Neuronal stem cell (in vitro differentiated cells): ENCODE data around the gene GADL1.

Experiments used
- DNase-seq: peaks from one replicate; pipeline ENCODE4 v3.0.0-alpha.2; 2013; ENCODE audit warnings: low spot score
- H2AFZ ChIP-seq: one replicate; pipeline ENCODE4 v1.6.1; 2013; ENCODE audit warnings: mild to moderate bottlenecking, low read length, inconsistent platforms
- H2AK5ac ChIP-seq: 2 replicates; pipeline ENCODE4 v1.6.1; 2013; ENCODE audit warnings: low read depth, mild to moderate bottlenecking, inconsistent platforms, low read length, moderate library complexity, mixed read lengths
- H2BK120ac ChIP-seq: 2 replicates; pipeline ENCODE4 v1.6.1; 2013; ENCODE audit warnings: low read depth, mild to moderate bottlenecking, inconsistent platforms, low read length, moderate library complexity, mixed read lengths
- H2BK12ac ChIP-seq: one replicate; pipeline ENCODE4 v1.6.1; 2013; ENCODE audit warnings: low read length, inconsistent platforms
- H2BK15ac ChIP-seq: 2 replicates; pipeline ENCODE4 v1.6.1; 2013; ENCODE audit warnings: mild to moderate bottlenecking, low read length, inconsistent platforms, mixed read lengths
- H2BK5ac ChIP-seq: one replicate; pipeline ENCODE4 v1.6.1; 2013; ENCODE audit warnings: inconsistent platforms, mild to moderate bottlenecking, low read length, moderate library complexity
- H3K14ac ChIP-seq: one replicate; pipeline ENCODE4 v1.6.1; 2013; ENCODE audit warnings: low read length, inconsistent platforms
- H3K18ac ChIP-seq: 2 replicates; pipeline ENCODE4 v1.6.1; 2013; ENCODE audit warnings: low read length, inconsistent platforms
- H3K23ac ChIP-seq: 2 replicates; pipeline ENCODE4 v1.6.1; 2013; ENCODE audit warnings: low read depth, mild to moderate bottlenecking, mixed read lengths, low read length, inconsistent platforms; ENCODE audit not compliant: poor library complexity
- H3K27ac ChIP-seq: replicated peaks from 3 replicates; pipeline ENCODE4 v1.5.1; 2013; ENCODE audit warnings: low read length, inconsistent platforms
- H3K27me3 ChIP-seq, 3 experiments: 2 replicates each; pipeline ENCODE4 v1.6.1; 2013; ENCODE audit warnings: low read length in 3 of 3, mild to moderate bottlenecking in 2 of 3, inconsistent platforms in 1 of 3, low read depth in 1 of 3, mixed read lengths in 1 of 3, moderate library complexity in 1 of 3; ENCODE audit not compliant: control insufficient read depth in 3 of 3, insufficient read depth in 3 of 3
- H3K36me3 ChIP-seq, 2 donors: replicated peaks in 1 of 2; 2 replicates each; pipeline ENCODE4 v1.6.1; 2013; ENCODE audit warnings: low read length in 2 of 2; ENCODE audit not compliant: control insufficient read depth in 2 of 2, insufficient read depth in 2 of 2
- H3K4ac ChIP-seq: 2 replicates; pipeline ENCODE4 v1.6.1; 2013; ENCODE audit warnings: inconsistent platforms, mild to moderate bottlenecking, low read length, moderate library complexity
- H3K4me1 ChIP-seq, 2 donors: 1 replicate in 1 of 2; 2 replicates in 1 of 2; pipeline ENCODE4 v1.6.1; 2013; ENCODE audit warnings: low read length in 2 of 2, low read depth in 1 of 2; ENCODE audit not compliant: control insufficient read depth in 2 of 2, insufficient read depth in 1 of 2
- H3K4me2 ChIP-seq: one replicate; pipeline ENCODE4 v1.6.1; 2013; ENCODE audit warnings: mild to moderate bottlenecking, low read length, inconsistent platforms; ENCODE audit not compliant: insufficient read depth, poor library complexity, severe bottlenecking
- H3K4me3 ChIP-seq, 2 donors: 2 replicates each; pipeline ENCODE4 v1.5.1; 2013; ENCODE audit warnings: low read length in 2 of 2, mild to moderate bottlenecking in 2 of 2, inconsistent platforms in 1 of 2, moderate library complexity in 1 of 2
- H3K79me1 ChIP-seq: one replicate; pipeline ENCODE4 v1.6.1; 2013; ENCODE audit warnings: low read depth, mild to moderate bottlenecking, inconsistent platforms, low read length, moderate library complexity
- H3K9ac ChIP-seq: one replicate; pipeline ENCODE4 v1.6.1; 2013; ENCODE audit warnings: mild to moderate bottlenecking, low read depth, low read length, inconsistent platforms; ENCODE audit not compliant: poor library complexity
- H3K9me3 ChIP-seq, 2 donors: replicated peaks in 1 of 2; 2 replicates each; pipeline versions ENCODE3 to v1.6.1; 2013; ENCODE audit warnings: low read length in 2 of 2, mild to moderate bottlenecking in 2 of 2, inconsistent platforms in 1 of 2, low read depth in 1 of 2, mixed read lengths in 1 of 2, moderate library complexity in 1 of 2; ENCODE audit not compliant: control insufficient read depth in 2 of 2, insufficient read depth in 1 of 2
- H4K8ac ChIP-seq: one replicate; pipeline ENCODE4 v1.6.1; 2013; ENCODE audit warnings: low read depth, mild to moderate bottlenecking, inconsistent platforms, low read length, moderate library complexity
- H4K91ac ChIP-seq: one replicate; pipeline ENCODE4 v1.6.1; 2013; ENCODE audit warnings: low read length, low read depth, mild to moderate bottlenecking, inconsistent platforms; ENCODE audit not compliant: poor library complexity
- WGBS, 2 donors: extraction: QIAGEN DNeasy Blood & Tissue Kit; methylation state at CpG; one replicate each; pipeline ENCODE4 v1.1.7; 2013; ENCODE audit warnings: missing lambda C conversion rate in 2 of 2, mixed read lengths in 1 of 2; ENCODE audit not compliant: insufficient read length in 2 of 2, insufficient replicate concordance in 1 of 2; ENCODE audit errors: extremely low coverage in 2 of 2; 5-methylcytosine and 5-hydroxymethylcytosine counted together

GADL1 gene

GRCh38 chr3:30774062-30774461 is 120.4 kb downstream of the GADL1 start:
- no CpG with 5 or more reads among the region's 2 CpGs for WGBS, 2 donors
- Histone ChIP-seq H3K4me2 (no peak overlapping the region), H3K14ac (no peak overlapping the region), H3K23ac (no peak overlapping the region), H3K36me3 (no peaks in the 10 kb centered on the region), H3K4ac (no peak overlapping the region), H2BK15ac (no peak overlapping the region), H2BK5ac (no peak overlapping the region), H2BK12ac (no peak overlapping the region), H3K27me3 (no peaks in the 10 kb centered on the region), H2AFZ (no peak overlapping the region), H3K9me3 (no peaks in the 10 kb centered on the region), H3K9ac (no peak overlapping the region), H4K91ac (no peak overlapping the region), H3K18ac (no peak overlapping the region), H2BK120ac (no peak overlapping the region), H3K79me1 (no peaks in the 10 kb centered on the region), H3K27ac (no peak overlapping the region), H3K4me1 (peaks cover 0 to 6% of the 10 kb centered on the region in 2 donors), H4K8ac (no peak overlapping the region), H3K4me3 (no peak overlapping the region), H2AK5ac (no peak overlapping the region)
- no peak for DNase-seq

GRCh38 chr3:30770387-30770786 is 124.1 kb downstream of the GADL1 start:
- no peak overlapping the region for H3K23ac ChIP-seq
- WGBS, 2 donors: no CpG with 5 or more reads among the region's 3 CpGs

GRCh38 chr3:30768703-30769550 is 125.5 kb downstream of the GADL1 start:
- no peak overlapping the region for H3K9ac ChIP-seq
- H3K79me1 ChIP-seq: no peaks in the 10 kb centered on the region
- no peak overlapping the region for H3K27ac ChIP-seq
- peak; percentile 57 for DNase-seq
- H3K23ac ChIP-seq: no peak overlapping the region
- H2BK120ac ChIP-seq: no peak overlapping the region
- H3K9me3 ChIP-seq: no peaks in the 10 kb centered on the region
- H2BK15ac ChIP-seq: no peak overlapping the region
- H2BK12ac ChIP-seq: no peak overlapping the region
- no peak overlapping the region for H3K18ac ChIP-seq
- no peaks in the 10 kb centered on the region for H3K27me3 ChIP-seq
- no peaks in the 10 kb centered on the region for H3K36me3 ChIP-seq
- H2AK5ac ChIP-seq: no peak overlapping the region
- H3K4me3 ChIP-seq: no peak overlapping the region
- no peak overlapping the region for H3K4me2 ChIP-seq
- H4K8ac ChIP-seq: no peak overlapping the region
- H4K91ac ChIP-seq: no peak overlapping the region
- no peak overlapping the region for H2BK5ac ChIP-seq
- H3K4ac ChIP-seq: no peak overlapping the region
- H3K14ac ChIP-seq: no peak overlapping the region
- no CpG with 5 or more reads among the region's 9 CpGs for WGBS, 2 donors
- H3K4me1 ChIP-seq: peaks cover 0 to 6% of the 10 kb centered on the region in 2 donors
- no peak overlapping the region for H2AFZ ChIP-seq

More at GRCh38 chr3:30770387-30770786, 124.1 kb downstream of the GADL1 start:
- Histone ChIP-seq H3K27ac (no peak overlapping the region), H4K8ac (no peak overlapping the region), H2BK5ac (no peak overlapping the region), H2AK5ac (no peak overlapping the region), H3K4me1 (peaks cover 0 to 6% of the 10 kb centered on the region in 2 donors), H3K9ac (no peak overlapping the region), H2BK120ac (no peak overlapping the region), H3K27me3 (no peaks in the 10 kb centered on the region), H3K36me3 (no peaks in the 10 kb centered on the region), H2BK12ac (no peak overlapping the region), H3K9me3 (no peaks in the 10 kb centered on the region), H3K14ac (no peak overlapping the region), H3K4me2 (no peak overlapping the region), H3K79me1 (no peaks in the 10 kb centered on the region), H2BK15ac (no peak overlapping the region), H2AFZ (peak overlapping the region; percentile 9), H3K4me3 (no peak overlapping the region), H4K91ac (no peak overlapping the region), H3K4ac (no peak overlapping the region), H3K18ac (no peak overlapping the region)
- no peak for DNase-seq

DNA sequence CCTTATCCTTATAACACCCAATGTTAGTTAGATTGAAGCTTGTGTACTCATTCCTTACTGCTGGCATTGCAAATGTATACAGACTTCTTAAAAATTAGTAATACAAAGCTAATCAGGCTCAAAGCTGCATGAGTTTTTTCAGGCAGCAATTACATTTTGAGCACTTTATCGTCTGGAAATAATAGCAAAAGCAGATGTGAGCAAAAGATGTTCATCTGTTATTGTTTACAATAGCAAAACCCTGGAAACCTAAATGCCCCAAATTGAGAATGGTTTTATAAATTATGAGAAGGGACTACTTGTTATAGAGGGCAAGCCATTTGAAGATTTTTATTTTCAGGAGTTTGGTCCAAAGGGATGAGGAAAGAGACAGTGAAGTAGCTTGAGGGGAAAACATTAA is 126.4 kb downstream of the GADL1 start:
- H2BK5ac ChIP-seq: no peak overlapping the region
- H3K79me1 ChIP-seq: no peaks in the 10 kb centered on the region
- no peak for DNase-seq
- H3K4me2 ChIP-seq: no peak overlapping the region
- no peak overlapping the region for H3K27ac ChIP-seq
- no peaks in the 10 kb centered on the region for H3K9me3 ChIP-seq
- no peak overlapping the region for H2BK120ac ChIP-seq
- H3K18ac ChIP-seq: no peak overlapping the region
- no CpG with 5 or more reads among the region's 1 CpG for WGBS, 2 donors
- no peak overlapping the region for H3K4ac ChIP-seq
- H2AK5ac ChIP-seq: no peak overlapping the region
- no peak overlapping the region for H2BK12ac ChIP-seq
- no peak overlapping the region for H4K91ac ChIP-seq
- peaks cover 0 to 6% of the 10 kb centered on the region in 2 donors for H3K4me1 ChIP-seq
- no peak overlapping the region for H3K4me3 ChIP-seq
- no peaks in the 10 kb centered on the region for H3K27me3 ChIP-seq
- no peak overlapping the region for H3K14ac ChIP-seq
- H4K8ac ChIP-seq: no peak overlapping the region
- no peak overlapping the region for H3K23ac ChIP-seq
- no peaks in the 10 kb centered on the region for H3K36me3 ChIP-seq
- no peak overlapping the region for H3K9ac ChIP-seq
- no peak overlapping the region for H2AFZ ChIP-seq
- H2BK15ac ChIP-seq: no peak overlapping the region
